Measurements from ENCODE around the gene IVD. TPM values are rescaled to one million over a fixed set of nuclear protein-coding genes. Genes with fewer than 3 reads are reported as not detected.

IVD gene
- total and polyA plus RNA-seq, 2 of the 8 experiments (the other 6 are each of a cell fraction or from before 2014, with no cell fraction given) = 55.2 to 78.8 TPM

DNA sequence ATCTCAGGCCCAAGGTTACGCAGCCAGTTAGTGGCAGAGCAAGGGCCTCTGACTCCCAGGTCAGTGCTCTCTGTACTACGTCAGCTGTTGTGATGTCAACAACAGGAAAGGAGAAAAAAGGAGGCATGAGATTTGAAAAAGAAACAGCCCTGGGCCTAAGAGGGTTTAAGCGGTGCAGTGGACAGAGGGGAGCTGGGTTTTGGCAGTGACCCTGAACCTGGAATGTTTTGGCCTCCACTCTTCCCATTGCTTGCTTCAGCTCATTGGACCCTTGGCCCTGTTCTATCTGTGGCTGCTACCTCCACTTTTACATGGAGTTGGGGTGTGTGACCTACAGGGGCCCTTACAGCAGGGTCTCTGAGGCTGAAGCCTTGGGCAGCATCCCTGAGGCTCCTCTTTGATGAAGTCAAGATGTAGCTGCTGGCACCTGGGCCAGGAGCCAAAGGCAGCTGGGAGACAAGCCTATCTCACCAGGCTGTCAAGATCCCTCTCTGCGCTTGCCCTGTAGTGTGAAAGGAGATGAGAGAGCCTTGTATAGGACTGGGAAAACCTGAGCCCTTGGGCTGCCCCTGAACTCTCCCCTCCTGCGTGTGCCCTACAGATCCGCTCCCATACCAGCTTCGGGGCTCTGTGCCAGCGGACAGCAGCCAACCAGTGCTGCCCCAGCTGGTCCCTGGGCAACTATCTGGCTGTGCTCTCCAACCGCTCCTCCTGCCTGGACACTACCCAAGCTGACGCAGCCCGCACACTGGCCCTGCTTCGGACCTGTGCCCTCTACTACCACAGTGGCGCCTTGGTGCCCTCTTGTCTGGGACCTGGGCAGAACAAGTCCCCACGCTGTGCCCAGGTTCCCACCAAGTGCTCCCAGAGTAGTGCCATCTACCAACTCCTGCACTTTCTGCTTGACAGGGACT, 38.9 kb upstream of the IVD start:
- no peak overlapping the region for H3K56ac ChIP-seq (replicated peaks; ENCODE audit: insufficient read length, low read depth, low read length)
- DNase-seq (ENCODE audit: low read depth in 1 of 2, low spot score in 2 of 2) = no peak
- POLR2A ChIA-PET (ENCODE audit: partially characterized antibody) = interaction anchor here (0.7 to 4.1 kb wide), 7 partner anchors 16 to 92 kb away, joined by 3 to 22 read pairs (median 3); partner anchors contain the start of genes CCDC9B and KNSTRN
- TF ChIP-seq TAF1 (IDR thresholded peaks at IDR 0.05; ENCODE audit: low read depth, low read length) (no peak), CHD1 (IDR thresholded peaks at IDR 0.05; ENCODE audit: low read depth, low read length) (no peak), RXRA (IDR thresholded peaks at IDR 0.05; ENCODE audit: insufficient read depth, low read depth, low read length) (no peak), SIN3A (conservative IDR thresholded peaks at IDR 0.05 in 1 of 2, IDR thresholded peaks at IDR 0.05 in 1 of 2; ENCODE audit: low read depth in 1 of 2, low read length in 2 of 2) (no peak), MAFK (IDR thresholded peaks at IDR 0.05; ENCODE audit: low read depth, low read length) (no peak), NANOG (IDR thresholded peaks at IDR 0.05; ENCODE audit: insufficient read depth, low read depth, low read length, poor library complexity, severe bottlenecking) (no peak), SIX5 (IDR thresholded peaks at IDR 0.05; ENCODE audit: low read depth, low read length) (no peak), EGR1 (IDR thresholded peaks at IDR 0.05; ENCODE audit: borderline replicate concordance, low read depth, low read length) (no peak), SIRT6 (IDR thresholded peaks at IDR 0.05; ENCODE audit: low read length) (no peak), BCL11A (IDR thresholded peaks at IDR 0.05; ENCODE audit: low read depth in 2 of 2, low read length in 2 of 2) (no peak), RAD21 (IDR thresholded peaks at IDR 0.05 in 1 of 2, conservative IDR thresholded peaks at IDR 0.05 in 1 of 2; ENCODE audit: low read depth in 2 of 2, low read length in 2 of 2) (no peak)

More for the DNA sequence above, 38.9 kb upstream of the IVD start:
- Histone ChIP-seq H2AFZ (ENCODE audit: low read length) (no peak overlapping the region), H2BK120ac (replicated peaks; ENCODE audit: low read depth, low read length) (no peak overlapping the region), H3K23me2 (ENCODE audit: low read depth, low read length) (peaks cover 1% of the 10 kb centered on the region), H4K91ac (replicated peaks; ENCODE audit: insufficient read length, low read length) (no peak overlapping the region), H3K27me3 (replicated peaks in 1 of 4; ENCODE audit: control insufficient read depth in 3 of 4, extremely low read depth in 1 of 4, insufficient read depth in 3 of 4, low read length in 3 of 4) (peaks cover 5 to 27% (median 23%) of the 10 kb centered on the region in 4 experiments), H3K4me2 (ENCODE audit: insufficient read depth in 1 of 2, low read depth in 2 of 2, low read length in 2 of 2) (peak overlapping the region in 1 of 2 experiments; percentile 22; a peak in 1 of 4 replicates), H3K14ac (ENCODE audit: insufficient read length) (no peak overlapping the region), H3K9ac (replicated peaks in 1 of 4; ENCODE audit: extremely low read depth in 1 of 4, low read depth in 3 of 4, low read length in 3 of 4) (no peak overlapping the region), H3K4me1 (replicated peaks in 1 of 4; ENCODE audit: control insufficient read depth in 3 of 4, insufficient read depth in 4 of 4, low read length in 3 of 4) (peaks cover 0 to 6% (median 4%) of the 10 kb centered on the region in 4 experiments; a peak in 3 of 7 replicates), H3K79me2 (ENCODE audit: control insufficient read depth in 1 of 2, insufficient read depth in 2 of 2, low read length in 2 of 2) (no peaks in the 10 kb centered on the region), H4K8ac (ENCODE audit: extremely low read depth, insufficient read depth, low read length) (no peak overlapping the region; the same call in 1 of the 2 replicates), H2BK12ac (ENCODE audit: low read depth, low read length) (peak overlapping the region; percentile 87; the same call in 1 of the 2 replicates), H2BK20ac (ENCODE audit: low read length) (0 out of 2 replicates have a peak overlapping the region, but pooled peaks have one; percentile 61), H3K4ac (replicated peaks; ENCODE audit: insufficient read length, low read depth, low read length) (no peak overlapping the region), H3K79me1 (ENCODE audit: low read depth, low read length) (no peaks in the 10 kb centered on the region), H3K18ac (ENCODE audit: extremely low read depth, low read length) (no peak overlapping the region), H4K5ac (ENCODE audit: insufficient read length, low read depth, low read length) (no peak overlapping the region), H3K27ac (ENCODE audit: low read depth, low read length) (no peak overlapping the region), H2BK5ac (ENCODE audit: low read depth, low read length) (no peak overlapping the region), H2BK15ac (ENCODE audit: low read length) (peak overlapping the region; percentile 31; the same call in 1 of the 2 replicates), H3K36me3 (ENCODE audit: control insufficient read depth in 2 of 4, insufficient read depth in 4 of 4, low read length in 3 of 4) (no peaks in the 10 kb centered on the region), H3K9me3 (ENCODE audit: insufficient read depth in 2 of 2, low read depth in 1 of 2, low read length in 1 of 2) (peaks cover 0 to 8% of the 10 kb centered on the region in 2 experiments; a peak in 1 of 4 replicates), H3K4me3 (ENCODE audit: extremely low read depth in 1 of 4, insufficient read depth in 2 of 4, low read depth in 3 of 4, low read length in 4 of 4) (no peak overlapping the region), H4K20me1 (replicated peaks in 1 of 2; ENCODE audit: control insufficient read depth in 1 of 2, insufficient read depth in 2 of 2, low read length in 2 of 2) (peaks cover 0 to 1% of the 10 kb centered on the region in 2 experiments), H2AK5ac (ENCODE audit: low read depth, low read length) (no peak overlapping the region), H3K23ac (ENCODE audit: insufficient read length) (no peak overlapping the region)
- WGBS, 2 experiments (ENCODE audit: extremely low coverage in 1 of 2, insufficient coverage in 1 of 2, insufficient read length in 1 of 2, insufficient replicate concordance in 2 of 2, low coverage in 1 of 2, low lambda C conversion rate in 2 of 2, missing lambda C conversion rate in 1 of 2) = 87% methylated on average over 14 of the region's 14 CpGs; no CpG with 5 or more reads in 1 of the 2 experiments
- CTCF ChIA-PET (ENCODE audit: partially characterized antibody) = interaction anchor here (0.8 to 13.4 kb wide), 20 partner anchors 10 to 223 kb away, joined by 3 to 452 read pairs (median 7); partner anchors contain the start of genes CCDC9B, DISP2, KNSTRN and PHGR1
- FAIRE-seq = no peak
